Adrenal gland (tissue), 12 donors: Measurements from ENCODE around the gene PATJ. TPM values are rescaled to one million over a fixed set of nuclear protein-coding genes. Genes with fewer than 3 reads are reported as not detected.
A peak's percentile ranks its signal among the peaks of the same experiment; 100 is the strongest.
"Not testable (repeated sequence)": the region's sequence is repeated elsewhere in the genome, so short reads cannot be mapped to it uniquely, and the experiment has no call there.

Experiments used
- DNase-seq, 7 donors: peaks; one replicate each; pipeline ENCODE4 v3.0.0-alpha.2; 2019 to 2020
- H3K27ac ChIP-seq, 5 donors: fragments of 200-600 bp; sonication (generic) in 4 of 5; 1 replicate in 3 of 5; 2 replicates in 2 of 5; pipeline versions ENCODE4 v1.5.1 to v1.8.0; 2016 to 2020; ENCODE audit warnings: mild to moderate bottlenecking in 1 of 5
- H3K27me3 ChIP-seq: fragments of 200-600 bp; 2 replicates; pipeline ENCODE4 v1.8.0; 2021
- H3K36me3 ChIP-seq, 2 donors: fragments of 200-600 bp; replicated peaks in 1 of 2; 1 replicate in 1 of 2; 2 replicates in 1 of 2; pipeline versions ENCODE4 v1.5.1 to v1.8.0; 2018 to 2022
- H3K4me1 ChIP-seq, 2 donors: fragments of 200-600 bp; replicated peaks in 1 of 2; 1 replicate in 1 of 2; 2 replicates in 1 of 2; pipeline versions ENCODE4 v1.5.1 to v1.8.0; 2018 to 2021
- H3K4me3 ChIP-seq, 4 donors: fragments of 200-600 bp; sonication (generic) in 3 of 4; one replicate each; pipeline ENCODE4 v1.5.1; 2016 to 2018
- H3K9me3 ChIP-seq, 3 donors: fragments of 200-600 bp; sonication (generic) in 1 of 3; replicated peaks in 1 of 3; 1 replicate in 2 of 3; 2 replicates in 1 of 3; pipeline versions ENCODE4 v1.5.1 to v1.8.0; 2016 to 2021
- CTCF ChIP-seq, 6 experiments: fragments of 450-650 bp in 4 of 6; fragments of 200-600 bp in 2 of 6; sonication (generic) in 1 of 6; IDR thresholded peaks; 1 replicate in 5 of 6; 2 replicates in 1 of 6; pipeline versions ENCODE4 v1.5.1 to v1.8.0; 2016 to 2021; ENCODE audit warnings: antibody characterized with exemption in 6 of 6, mild to moderate bottlenecking in 2 of 6, moderate library complexity in 1 of 6
- POLR2A ChIP-seq, 2 donors: fragments of 450-650 bp; IDR thresholded peaks; one replicate each; pipeline ENCODE4 v1.6.1; 2017; ENCODE audit warnings: antibody characterized with exemption in 2 of 2, mild to moderate bottlenecking in 2 of 2, moderate library complexity in 1 of 2
- WGBS, 4 donors: extraction: QIAGEN DNeasy Blood & Tissue Kit in 2 of 4; methylation state at CpG; one replicate each; pipeline versions ENCODE4 v1.1.5 to v1.1.7; 2013 to 2017; 5-methylcytosine and 5-hydroxymethylcytosine counted together
- intact Hi-C, 2 donors: fragments of 100-400 bp; cut with DNase I; formaldehyde crosslinking; loops; one replicate each; pipeline versions ENCODE4 v1.14.1 to v1.15.0; 2022 to 2023
- polyA plus RNA-seq, 3 donors: library from polyadenylated mRNA; stranded (reverse); fragments of 200-250 nt in 2 of 3; fragments of 350-450 nt in 1 of 3; fragmentation: Illumina TruSeq in 1 of 3; extraction: RNeasy Lipid Tissue Mini Kit (QIAGEN cat#74804) in 1 of 3; gene quantifications; one replicate each; pipeline ENCODE4 v1.2.3, GENCODE V29; 2013 to 2014
- total RNA-seq, 9 donors: library from RNA; depleted of rRNA in 4 of 9; stranded (reverse); fragments of >200 nt in 4 of 9; fragments of 120-200 nt in 1 of 9; fragmentation: NEBNext Ultra II Directional in 1 of 9; extraction: Animal tissue kit (Norgen Biotek cat#: 25700) in 1 of 9; gene quantifications; one replicate each; pipeline versions ENCODE4 v1.1.0 to v1.2.4, GENCODE V29; 2013 to 2023
- donor health status: healthy with polysubstance abuse.
- donor health status: Bipolar disorder and iron deficiency.
- donor health status: DM: yes; HTN: yes; CAD: no.
- donor health status: DM: no; HTN: no; CAD: no.
- donor health status: DM: no; HTN: no; CAD: no.
- donor health status: DM: yes; HTN: yes; CAD: no.

The PATJ gene
- total and polyA plus RNA-seq, 12 donors = 6.8 to 36.6 (median 23.4) TPM

GRCh38 chr1:61887931-61888564 is 145.8 kb downstream of the PATJ start:
- peak; percentile 16 to 67 (median 21) for DNase-seq
- TF ChIP-seq POLR2A (IDR thresholded peaks at IDR 0.05) (no peak), CTCF (IDR thresholded peaks at IDR 0.05) (no peak)
- Histone ChIP-seq H3K4me1 (peaks cover 0 to 5% of the 10 kb centered on the region in 2 donors), H3K36me3 (no peaks in the 10 kb centered on the region), H3K27ac (peak overlapping the region in 1 of 5 donors; percentile 42), H3K9me3 (no peaks in the 10 kb centered on the region), H3K27me3 (no peaks in the 10 kb centered on the region), H3K4me3 (no peak overlapping the region)
- whole genome bisulfite sequencing, 4 donors = 58 to 81% (median 72%) methylated on average over 7 of the region's 7 CpGs
- intact Hi-C loops = no loop called here

- H3K27me3 ChIP-seq = no peaks in the 10 kb centered on the region
- TF ChIP-seq CTCF (IDR thresholded peaks at IDR 0.05) = no peak
- TF ChIP-seq POLR2A (IDR thresholded peaks at IDR 0.05) = no peak
- peaks cover 0 to 5% of the 10 kb centered on the region in 2 donors for H3K4me1 ChIP-seq
- H3K36me3 ChIP-seq = no peaks in the 10 kb centered on the region
- no peak for DNase-seq
- H3K4me3 ChIP-seq = no peak overlapping the region
- intact Hi-C loops = no loop called here
- H3K9me3 ChIP-seq = no peaks in the 10 kb centered on the region
- WGBS, 4 donors = 82 to 97% (median 92%) methylated on average over 1 of the region's 1 CpG
- peak overlapping the region in 1 of 5 donors; percentile 36 for H3K27ac ChIP-seq
Observed at GRCh38 chr1:61888808-61889207, 146.5 kb downstream of the PATJ start.

GRCh38 chr1:61890435-61890834 is 148.2 kb downstream of the PATJ start:
- DNase-seq, H3K27ac ChIP-seq, H3K4me1 ChIP-seq, H3K9me3 ChIP-seq, H3K36me3 ChIP-seq, intact Hi-C loops, H3K4me3 ChIP-seq, H3K27me3 ChIP-seq: not testable (repeated sequence)

GRCh38 chr1:61892977-61893376 is 150.7 kb downstream of the PATJ start:
- Histone ChIP-seq H3K27ac (no peak overlapping the region), H3K4me1 (no peaks in the 10 kb centered on the region), H3K9me3 (no peaks in the 10 kb centered on the region), H3K36me3 (no peaks in the 10 kb centered on the region), H3K4me3 (no peak overlapping the region), H3K27me3 (no peaks in the 10 kb centered on the region)
- 43 to 97% (median 80%) methylated on average over 2 of the region's 2 CpGs for WGBS, 4 donors
- intact Hi-C loops = no loop called here
- TF ChIP-seq CTCF (IDR thresholded peaks at IDR 0.05) (no peak), POLR2A (IDR thresholded peaks at IDR 0.05) (no peak)
- DNase-seq = no peak

- DNase-seq, intact Hi-C loops, H3K4me1 ChIP-seq, H3K9me3 ChIP-seq, H3K27me3 ChIP-seq, H3K36me3 ChIP-seq, H3K4me3 ChIP-seq, H3K27ac ChIP-seq: not testable (repeated sequence)
- 88 to 98% (median 92%) methylated on average over 2 of the region's 2 CpGs for WGBS, 4 donors
Observed at GRCh38 chr1:61894296-61894695, 152.0 kb downstream of the PATJ start.
